Activated CD4-positive, alpha-beta T cell treated with anti-CD3 and anti-CD28 coated beads, Interleukin-10, Interleukin-2, amounts not matched to agents 100 ng/mL and 50 ng/mL, durations not matched to agents 16 hours and 8 hours (primary cell): ENCODE measurements around the gene TSTD1.
A peak's percentile ranks its signal among the peaks of the same experiment; 100 is the strongest.
"Not testable (repeated sequence)": the region's sequence is repeated elsewhere in the genome, so short reads cannot be mapped to it uniquely, and the experiment has no call there.

ENCODE experiments used
- DNase-seq: peaks from one replicate; pipeline ENCODE4 v3.0.0-alpha.2; 2020

TSTD1 gene

GRCh38 chr1:161068306-161069234, 29.8 kb upstream of the TSTD1 start:
- DNase-seq, result peak; percentile 91

- peak; percentile 55 for DNase-seq
These were observed 27.9 kb upstream of the TSTD1 start for GRCh38 chr1:161066694-161067093.

GRCh38 chr1:161065681-161066080, 26.9 kb upstream of the TSTD1 start:
- not testable (repeated sequence) for DNase-seq

GRCh38 chr1:161063936-161064335, 25.2 kb upstream of the TSTD1 start:
- not testable (repeated sequence) for DNase-seq

GRCh38 chr1:161061419-161061818, 22.7 kb upstream of the TSTD1 start:
- no peak for DNase-seq

GRCh38 chr1:161059293-161059692, 20.5 kb upstream of the TSTD1 start:
- no peak for DNase-seq

- no peak for DNase-seq
These were observed 16.0 kb upstream of the TSTD1 start for GRCh38 chr1:161054805-161055204.

- no peak for DNase-seq
These were observed 15.5 kb upstream of the TSTD1 start for GRCh38 chr1:161054232-161054631.

GRCh38 chr1:161052899-161053298, 14.1 kb upstream of the TSTD1 start:
- no peak for DNase-seq

- no peak for DNase-seq
These were observed 12.5 kb upstream of the TSTD1 start for GRCh38 chr1:161051219-161051618.

- no peak for DNase-seq
These were observed 10.4 kb upstream of the TSTD1 start for GRCh38 chr1:161048949-161049722.

GRCh38 chr1:161047436-161048420, 9.0 kb upstream of the TSTD1 start:
- DNase-seq, result no peak

GRCh38 chr1:161046605-161047228, 8.0 kb upstream of the TSTD1 start:
- DNase-seq, result no peak

GRCh38 chr1:161045736-161046604, 7.2 kb upstream of the TSTD1 start, which contains the start of gene USF1:
USF1 (minus strand) TSS chr1:161045977; CDS start chr1:161043275, 2,702 bp downstream.
- DNase-seq, result peak; percentile 96

- DNase-seq, result peak; percentile 78
These were observed 6.4 kb upstream of the TSTD1 start for GRCh38 chr1:161044908-161045735.

GRCh38 chr1:161044535-161044907, 5.8 kb upstream of the TSTD1 start:
- DNase-seq, result peak; percentile 34

- no peak for DNase-seq
These were observed 782 bp upstream of the TSTD1 start for GRCh38 chr1:161039546-161039945.

- DNase-seq, result no peak
These were observed 386 bp upstream of the TSTD1 start for GRCh38 chr1:161039154-161039545.

GRCh38 chr1:161037661-161038522, 872 bp downstream of the TSTD1 start:
- DNase-seq, result no peak
